SK-N-SH treated with all-trans-retinoic acid at 6 μM for 48 hours (cell line): Measurements from ENCODE around the gene SPG11.

Experiments used
- ATAC-seq: fragments of 200-7000 bp; cut with Tn5 transposase; 3 replicates; pipeline ENCODE4 v1.9.1; 2020; ENCODE audit warnings: mild to moderate bottlenecking, moderate library complexity
- ARNTL ChIP-seq: fragments of 450-650 bp; formaldehyde crosslinking; IDR thresholded peaks from 2 replicates; pipeline ENCODE4 v1.5.0; 2020; ENCODE audit warnings: low read depth, mild to moderate bottlenecking, moderate library complexity, borderline replicate concordance
- BACH2 ChIP-seq: fragments of 250-450 bp; sonication (Bioruptor Pico); IDR thresholded peaks from 2 replicates; pipeline ENCODE4 v1.9.0; 2021; ENCODE audit warnings: mild to moderate bottlenecking, borderline replicate concordance
- CSDC2 ChIP-seq: fragments of 250-450 bp; sonication (Bioruptor Pico); IDR thresholded peaks from 2 replicates; pipeline ENCODE4 v1.5.0; 2020; ENCODE audit warnings: mild to moderate bottlenecking, moderate library complexity
- ESRRG ChIP-seq: fragments of 250-450 bp; sonication (Bioruptor Pico); IDR thresholded peaks from 2 replicates; pipeline ENCODE4 v1.6.1; 2021; ENCODE audit warnings: mild to moderate bottlenecking
- GLIS3 ChIP-seq: fragments of 250-450 bp; sonication (Bioruptor Pico); IDR thresholded peaks from 2 replicates; pipeline ENCODE4 v1.5.0; 2020; ENCODE audit warnings: mild to moderate bottlenecking, moderate library complexity
- ISL1 ChIP-seq: fragments of 250-450 bp; sonication (Bioruptor Pico); IDR thresholded peaks from 2 replicates; pipeline ENCODE4 v2.1.2; 2022; ENCODE audit warnings: mild to moderate bottlenecking, moderate library complexity
- OSR1 ChIP-seq: fragments of 250-450 bp; sonication (Bioruptor Pico); IDR thresholded peaks from 2 replicates; pipeline ENCODE4 v1.8.0; 2022; ENCODE audit warnings: moderate library complexity, mild to moderate bottlenecking, inconsistent platforms
- RARB ChIP-seq: fragments of 250-450 bp; sonication (Bioruptor Pico); IDR thresholded peaks from 2 replicates; pipeline ENCODE4 v1.8.0; 2021; ENCODE audit warnings: mild to moderate bottlenecking, moderate library complexity
- SNAI2 ChIP-seq: fragments of 250-450 bp; sonication (Bioruptor Pico); IDR thresholded peaks from 2 replicates; pipeline ENCODE4 v1.5.0; 2020; ENCODE audit warnings: mild to moderate bottlenecking, moderate library complexity
- TCF4 ChIP-seq: fragments of 250-450 bp; sonication (Bioruptor Pico); IDR thresholded peaks from 2 replicates; pipeline ENCODE4 v1.8.0; 2021; ENCODE audit warnings: mild to moderate bottlenecking, moderate library complexity, borderline replicate concordance
- TOX ChIP-seq: fragments of 250-450 bp; sonication (Bioruptor Pico); IDR thresholded peaks from 2 replicates; pipeline ENCODE4 v1.8.0; 2021; ENCODE audit warnings: mild to moderate bottlenecking, moderate library complexity, borderline replicate concordance
- ZC3H10 ChIP-seq: fragments of 250-450 bp; sonication (Bioruptor Pico); IDR thresholded peaks from 2 replicates; pipeline ENCODE4 v1.5.1; 2021; ENCODE audit warnings: mild to moderate bottlenecking, moderate library complexity
- ZFP30 ChIP-seq: fragments of 450-650 bp; formaldehyde crosslinking; IDR thresholded peaks from 2 replicates; pipeline ENCODE4 v1.5.0; 2022; ENCODE audit warnings: mild to moderate bottlenecking, moderate library complexity
- ZNF565 ChIP-seq: fragments of 450-650 bp; formaldehyde crosslinking; conservative IDR thresholded peaks from 2 replicates; pipeline ENCODE4 v1.5.0; 2020; ENCODE audit warnings: low read depth, mild to moderate bottlenecking, moderate library complexity
- ZNF70 ChIP-seq: fragments of 450-650 bp; formaldehyde crosslinking; IDR thresholded peaks from 2 replicates; pipeline ENCODE4 v1.5.0; 2020; ENCODE audit warnings: mild to moderate bottlenecking, moderate library complexity
- ZNF8 ChIP-seq: fragments of 450-650 bp; formaldehyde crosslinking; IDR thresholded peaks from 2 replicates; pipeline ENCODE4 v1.5.0; 2020; ENCODE audit warnings: mild to moderate bottlenecking, moderate library complexity
- TF ChIP-seq, protein P1 (sequence below): fragments of 250-450 bp; sonication (Bioruptor Pico); IDR thresholded peaks from 2 replicates; pipeline ENCODE4 v1.5.0; 2020; ENCODE audit warnings: mild to moderate bottlenecking, moderate library complexity
- TF ChIP-seq, protein P2 (sequence below): fragments of 250-450 bp; sonication (Bioruptor Pico); IDR thresholded peaks from 2 replicates; pipeline ENCODE4 v1.8.0; 2020; ENCODE audit warnings: mild to moderate bottlenecking, moderate library complexity, borderline replicate concordance
- TF ChIP-seq, protein P3 (sequence below): fragments of 250-450 bp; sonication (Bioruptor Pico); IDR thresholded peaks from 2 replicates; pipeline ENCODE4 v1.8.0; 2021; ENCODE audit warnings: low read depth, mild to moderate bottlenecking, moderate library complexity, borderline replicate concordance
- TF ChIP-seq, protein P4 (sequence below): fragments of 250-450 bp; sonication (Bioruptor Pico); IDR thresholded peaks from 2 replicates; pipeline ENCODE4 v1.5.1; 2020; ENCODE audit warnings: low read depth, mild to moderate bottlenecking, moderate library complexity
- TF ChIP-seq, protein P5 (sequence below): fragments of 250-450 bp; sonication (Bioruptor Pico); IDR thresholded peaks from 2 replicates; pipeline ENCODE4 v1.5.1; 2021; ENCODE audit warnings: mild to moderate bottlenecking, moderate library complexity

Gene SPG11

DNA sequence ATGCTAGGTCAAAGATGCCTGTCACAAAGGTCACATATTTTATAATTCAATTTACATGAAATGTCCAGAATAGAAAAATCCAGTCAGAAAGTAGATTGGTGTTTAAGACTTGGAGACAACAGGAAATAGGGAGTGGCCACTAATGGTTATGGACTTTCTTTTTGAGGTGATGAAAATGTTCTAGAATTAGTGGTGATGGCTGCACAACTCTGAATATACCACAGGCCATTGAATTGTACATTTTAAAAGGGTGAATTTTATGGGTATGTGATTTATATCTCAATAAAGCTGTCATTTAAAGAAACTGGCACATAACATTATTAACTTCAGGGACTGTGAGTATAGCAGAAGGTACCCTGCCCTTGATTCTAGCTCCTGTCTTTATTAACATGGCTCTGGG lies 15.8 kb downstream of the SPG11 start:
- TF ChIP-seq ZNF565 (CRISPR knock-in tag) (no peak), ZNF8 (CRISPR knock-in tag) (no peak), ARNTL (CRISPR knock-in tag) (no peak), ISL1 (CRISPR knock-in tag) (no peak)
- ATAC-seq: no peak

DNA sequence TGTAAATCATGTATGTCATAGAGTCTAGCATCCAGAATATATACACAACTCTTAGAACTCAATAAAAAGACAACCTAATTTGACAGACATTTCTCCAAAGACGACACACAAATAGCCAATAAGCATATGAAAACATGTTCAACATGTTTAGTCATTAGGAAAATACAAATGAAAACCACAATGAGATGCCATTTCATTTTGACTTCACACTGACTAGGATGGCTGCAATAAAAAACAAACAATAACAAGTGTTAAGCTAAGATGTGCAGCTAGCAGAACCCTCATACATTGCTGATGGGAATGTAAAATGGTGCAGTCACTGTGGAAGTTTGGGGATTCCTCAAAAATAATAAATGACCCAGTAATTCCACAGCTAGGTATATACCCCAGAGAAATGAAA lies 16.4 kb downstream of the SPG11 start:
- no peak for ATAC-seq
- TF ChIP-seq RARB (CRISPR knock-in tag) (no peak), ZNF8 (CRISPR knock-in tag) (no peak), ZNF70 (CRISPR knock-in tag) (no peak), ZFP30 (CRISPR knock-in tag) (no peak), OSR1 (CRISPR knock-in tag) (no peak), ZC3H10 (no peak), CSDC2 (CRISPR knock-in tag) (no peak), GLIS3 (CRISPR knock-in tag) (no peak), ISL1 (CRISPR knock-in tag) (no peak), BACH2 (CRISPR knock-in tag) (no peak), ARNTL (CRISPR knock-in tag) (no peak), ESRRG (CRISPR knock-in tag) (no peak), TCF4 (CRISPR knock-in tag) (no peak), TOX (CRISPR knock-in tag) (no peak), ZNF565 (CRISPR knock-in tag) (no peak), SNAI2 (CRISPR knock-in tag) (no peak)
- TF ChIP-seq, protein P1, sequence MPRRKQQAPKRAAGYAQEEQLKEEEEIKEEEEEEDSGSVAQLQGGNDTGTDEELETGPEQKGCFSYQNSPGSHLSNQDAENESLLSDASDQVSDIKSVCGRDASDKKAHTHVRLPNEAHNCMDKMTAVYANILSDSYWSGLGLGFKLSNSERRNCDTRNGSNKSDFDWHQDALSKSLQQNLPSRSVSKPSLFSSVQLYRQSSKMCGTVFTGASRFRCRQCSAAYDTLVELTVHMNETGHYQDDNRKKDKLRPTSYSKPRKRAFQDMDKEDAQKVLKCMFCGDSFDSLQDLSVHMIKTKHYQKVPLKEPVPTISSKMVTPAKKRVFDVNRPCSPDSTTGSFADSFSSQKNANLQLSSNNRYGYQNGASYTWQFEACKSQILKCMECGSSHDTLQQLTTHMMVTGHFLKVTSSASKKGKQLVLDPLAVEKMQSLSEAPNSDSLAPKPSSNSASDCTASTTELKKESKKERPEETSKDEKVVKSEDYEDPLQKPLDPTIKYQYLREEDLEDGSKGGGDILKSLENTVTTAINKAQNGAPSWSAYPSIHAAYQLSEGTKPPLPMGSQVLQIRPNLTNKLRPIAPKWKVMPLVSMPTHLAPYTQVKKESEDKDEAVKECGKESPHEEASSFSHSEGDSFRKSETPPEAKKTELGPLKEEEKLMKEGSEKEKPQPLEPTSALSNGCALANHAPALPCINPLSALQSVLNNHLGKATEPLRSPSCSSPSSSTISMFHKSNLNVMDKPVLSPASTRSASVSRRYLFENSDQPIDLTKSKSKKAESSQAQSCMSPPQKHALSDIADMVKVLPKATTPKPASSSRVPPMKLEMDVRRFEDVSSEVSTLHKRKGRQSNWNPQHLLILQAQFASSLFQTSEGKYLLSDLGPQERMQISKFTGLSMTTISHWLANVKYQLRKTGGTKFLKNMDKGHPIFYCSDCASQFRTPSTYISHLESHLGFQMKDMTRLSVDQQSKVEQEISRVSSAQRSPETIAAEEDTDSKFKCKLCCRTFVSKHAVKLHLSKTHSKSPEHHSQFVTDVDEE (CRISPR knock-in tag): no peak
- TF ChIP-seq, protein P2, sequence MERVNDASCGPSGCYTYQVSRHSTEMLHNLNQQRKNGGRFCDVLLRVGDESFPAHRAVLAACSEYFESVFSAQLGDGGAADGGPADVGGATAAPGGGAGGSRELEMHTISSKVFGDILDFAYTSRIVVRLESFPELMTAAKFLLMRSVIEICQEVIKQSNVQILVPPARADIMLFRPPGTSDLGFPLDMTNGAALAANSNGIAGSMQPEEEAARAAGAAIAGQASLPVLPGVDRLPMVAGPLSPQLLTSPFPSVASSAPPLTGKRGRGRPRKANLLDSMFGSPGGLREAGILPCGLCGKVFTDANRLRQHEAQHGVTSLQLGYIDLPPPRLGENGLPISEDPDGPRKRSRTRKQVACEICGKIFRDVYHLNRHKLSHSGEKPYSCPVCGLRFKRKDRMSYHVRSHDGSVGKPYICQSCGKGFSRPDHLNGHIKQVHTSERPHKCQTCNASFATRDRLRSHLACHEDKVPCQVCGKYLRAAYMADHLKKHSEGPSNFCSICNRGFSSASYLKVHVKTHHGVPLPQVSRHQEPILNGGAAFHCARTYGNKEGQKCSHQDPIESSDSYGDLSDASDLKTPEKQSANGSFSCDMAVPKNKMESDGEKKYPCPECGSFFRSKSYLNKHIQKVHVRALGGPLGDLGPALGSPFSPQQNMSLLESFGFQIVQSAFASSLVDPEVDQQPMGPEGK: no peak
- TF ChIP-seq, protein P3, sequence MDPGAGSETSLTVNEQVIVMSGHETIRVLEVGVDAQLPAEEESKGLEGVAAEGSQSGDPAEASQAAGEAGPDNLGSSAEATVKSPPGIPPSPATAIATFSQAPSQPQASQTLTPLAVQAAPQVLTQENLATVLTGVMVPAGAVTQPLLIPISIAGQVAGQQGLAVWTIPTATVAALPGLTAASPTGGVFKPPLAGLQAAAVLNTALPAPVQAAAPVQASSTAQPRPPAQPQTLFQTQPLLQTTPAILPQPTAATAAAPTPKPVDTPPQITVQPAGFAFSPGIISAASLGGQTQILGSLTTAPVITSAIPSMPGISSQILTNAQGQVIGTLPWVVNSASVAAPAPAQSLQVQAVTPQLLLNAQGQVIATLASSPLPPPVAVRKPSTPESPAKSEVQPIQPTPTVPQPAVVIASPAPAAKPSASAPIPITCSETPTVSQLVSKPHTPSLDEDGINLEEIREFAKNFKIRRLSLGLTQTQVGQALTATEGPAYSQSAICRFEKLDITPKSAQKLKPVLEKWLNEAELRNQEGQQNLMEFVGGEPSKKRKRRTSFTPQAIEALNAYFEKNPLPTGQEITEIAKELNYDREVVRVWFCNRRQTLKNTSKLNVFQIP (CRISPR knock-in tag): no peak
- TF ChIP-seq, protein P4, sequence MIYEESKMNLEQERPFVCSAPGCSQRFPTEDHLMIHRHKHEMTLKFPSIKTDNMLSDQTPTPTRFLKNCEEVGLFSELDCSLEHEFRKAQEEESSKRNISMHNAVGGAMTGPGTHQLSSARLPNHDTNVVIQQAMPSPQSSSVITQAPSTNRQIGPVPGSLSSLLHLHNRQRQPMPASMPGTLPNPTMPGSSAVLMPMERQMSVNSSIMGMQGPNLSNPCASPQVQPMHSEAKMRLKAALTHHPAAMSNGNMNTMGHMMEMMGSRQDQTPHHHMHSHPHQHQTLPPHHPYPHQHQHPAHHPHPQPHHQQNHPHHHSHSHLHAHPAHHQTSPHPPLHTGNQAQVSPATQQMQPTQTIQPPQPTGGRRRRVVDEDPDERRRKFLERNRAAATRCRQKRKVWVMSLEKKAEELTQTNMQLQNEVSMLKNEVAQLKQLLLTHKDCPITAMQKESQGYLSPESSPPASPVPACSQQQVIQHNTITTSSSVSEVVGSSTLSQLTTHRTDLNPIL (CRISPR knock-in tag): no peak

DNA sequence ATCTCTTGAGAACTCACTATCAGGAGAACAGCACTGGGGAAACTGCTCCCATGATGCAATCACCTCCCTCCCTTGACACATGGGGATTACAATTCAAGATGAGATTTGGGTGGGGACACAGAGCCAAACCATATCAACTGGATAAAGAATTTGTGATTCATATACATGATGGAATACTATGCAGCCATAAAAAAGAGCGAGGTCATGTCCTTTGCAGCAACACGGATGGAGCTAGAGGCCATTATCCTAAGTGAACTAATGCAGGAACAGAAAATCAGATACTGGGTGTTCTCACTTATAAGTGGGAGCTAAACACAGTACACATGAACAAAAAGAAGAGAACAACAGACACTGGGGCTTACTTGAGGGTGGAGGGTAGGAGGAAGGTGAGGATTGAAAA lies 17.0 kb downstream of the SPG11 start:
- no peak for ATAC-seq
- TF ChIP-seq, protein P5, sequence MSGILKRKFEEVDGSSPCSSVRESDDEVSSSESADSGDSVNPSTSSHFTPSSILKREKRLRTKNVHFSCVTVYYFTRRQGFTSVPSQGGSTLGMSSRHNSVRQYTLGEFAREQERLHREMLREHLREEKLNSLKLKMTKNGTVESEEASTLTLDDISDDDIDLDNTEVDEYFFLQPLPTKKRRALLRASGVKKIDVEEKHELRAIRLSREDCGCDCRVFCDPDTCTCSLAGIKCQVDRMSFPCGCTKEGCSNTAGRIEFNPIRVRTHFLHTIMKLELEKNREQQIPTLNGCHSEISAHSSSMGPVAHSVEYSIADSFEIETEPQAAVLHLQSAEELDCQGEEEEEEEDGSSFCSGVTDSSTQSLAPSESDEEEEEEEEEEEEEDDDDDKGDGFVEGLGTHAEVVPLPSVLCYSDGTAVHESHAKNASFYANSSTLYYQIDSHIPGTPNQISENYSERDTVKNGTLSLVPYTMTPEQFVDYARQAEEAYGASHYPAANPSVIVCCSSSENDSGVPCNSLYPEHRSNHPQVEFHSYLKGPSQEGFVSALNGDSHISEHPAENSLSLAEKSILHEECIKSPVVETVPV: no peak
- no peak for TF ChIP-seq CSDC2 (CRISPR knock-in tag)
- no peak for TF ChIP-seq RARB (CRISPR knock-in tag)
- TF ChIP-seq OSR1 (CRISPR knock-in tag): no peak
- TF ChIP-seq, protein P4 (CRISPR knock-in tag): no peak
- TF ChIP-seq ZNF70 (CRISPR knock-in tag): no peak
- no peak for TF ChIP-seq SNAI2 (CRISPR knock-in tag)
- TF ChIP-seq, protein P2: no peak
- TF ChIP-seq ZC3H10: no peak
- no peak for TF ChIP-seq TOX (CRISPR knock-in tag)
- no peak for TF ChIP-seq ZNF8 (CRISPR knock-in tag)
- TF ChIP-seq TCF4 (CRISPR knock-in tag): no peak
- no peak for TF ChIP-seq ISL1 (CRISPR knock-in tag)
- TF ChIP-seq, protein P1 (CRISPR knock-in tag): no peak
- no peak for TF ChIP-seq ZNF565 (CRISPR knock-in tag)
